Midbrain (tissue), 1 donor: ENCODE data around the gene FUBP3.

Source experiments
- DNase-seq: peaks from one replicate; lab custom pipeline; 2025; lab: John Stamatoyannopoulos, UW

Gene FUBP3

DNA sequence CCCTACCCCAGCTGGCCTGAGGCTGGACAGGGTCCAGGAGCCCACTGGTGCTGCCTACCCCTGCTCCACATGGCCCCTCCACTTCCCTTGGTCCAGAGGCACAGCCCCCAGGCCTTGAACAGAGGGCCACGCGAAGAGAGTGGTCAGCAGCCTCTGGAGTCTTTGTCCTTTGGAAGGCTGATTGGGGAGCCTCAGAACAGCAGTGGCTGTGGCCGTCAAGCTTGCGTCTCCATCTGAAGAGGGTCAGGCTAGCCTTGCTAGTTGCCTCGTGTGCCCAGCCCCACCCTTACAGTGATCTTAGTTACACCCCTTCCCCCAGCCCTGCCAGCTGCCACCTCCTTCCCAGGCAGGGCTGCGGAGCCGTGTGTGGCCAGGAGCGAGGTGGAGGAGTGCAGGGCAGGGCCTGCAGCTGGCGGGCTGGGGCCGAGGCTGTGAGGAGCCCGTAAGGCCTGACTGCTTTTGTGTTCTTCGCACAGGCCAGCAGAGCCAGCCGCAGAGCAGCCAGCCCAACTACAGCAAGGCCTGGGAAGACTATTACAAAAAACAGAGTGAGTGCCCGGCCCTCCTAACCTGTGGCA lies 54.9 kb downstream of the FUBP3 start:
- DNase-seq: no peak

DNA sequence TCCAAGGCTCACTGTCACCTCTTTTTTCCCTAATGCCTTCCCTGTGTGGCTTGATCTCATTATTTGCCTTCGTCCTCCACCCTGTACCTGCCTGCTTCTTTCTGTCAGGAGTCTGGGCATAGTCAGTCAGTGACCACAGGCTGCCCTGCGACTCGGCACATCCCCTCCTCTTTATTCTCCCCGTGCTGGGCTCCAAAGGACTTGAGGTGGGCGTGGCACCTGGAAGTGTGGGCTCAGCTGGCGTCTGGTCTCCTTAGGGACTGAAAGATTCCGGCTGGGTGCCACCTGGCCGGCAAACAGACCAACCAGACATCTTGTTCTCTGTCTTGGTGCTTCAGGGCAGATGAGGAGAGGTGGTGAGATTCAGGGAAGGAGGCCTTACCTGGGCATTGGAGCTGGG lies 55.4 kb downstream of the FUBP3 start:
- no peak for DNase-seq

DNA sequence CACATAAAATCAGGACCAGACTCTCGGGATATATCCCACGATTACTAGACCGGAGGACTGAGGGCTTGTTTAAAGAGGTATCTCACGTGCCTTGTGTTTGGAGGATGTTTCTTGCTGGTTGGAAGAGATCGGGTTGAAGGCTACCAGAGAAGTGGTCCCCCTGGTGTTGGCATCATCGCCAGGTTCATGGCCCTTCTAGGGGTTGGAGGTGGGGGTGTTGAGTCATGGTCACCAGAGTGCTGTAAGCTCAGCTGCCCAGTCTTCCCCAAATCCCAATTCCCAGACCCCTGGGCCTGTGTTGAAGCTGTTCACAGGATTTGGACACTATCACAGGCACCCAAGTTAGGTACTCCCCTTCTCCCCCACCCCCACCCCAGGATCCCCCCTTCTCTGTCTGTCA lies 55.9 kb downstream of the FUBP3 start:
- no peak for DNase-seq

DNA sequence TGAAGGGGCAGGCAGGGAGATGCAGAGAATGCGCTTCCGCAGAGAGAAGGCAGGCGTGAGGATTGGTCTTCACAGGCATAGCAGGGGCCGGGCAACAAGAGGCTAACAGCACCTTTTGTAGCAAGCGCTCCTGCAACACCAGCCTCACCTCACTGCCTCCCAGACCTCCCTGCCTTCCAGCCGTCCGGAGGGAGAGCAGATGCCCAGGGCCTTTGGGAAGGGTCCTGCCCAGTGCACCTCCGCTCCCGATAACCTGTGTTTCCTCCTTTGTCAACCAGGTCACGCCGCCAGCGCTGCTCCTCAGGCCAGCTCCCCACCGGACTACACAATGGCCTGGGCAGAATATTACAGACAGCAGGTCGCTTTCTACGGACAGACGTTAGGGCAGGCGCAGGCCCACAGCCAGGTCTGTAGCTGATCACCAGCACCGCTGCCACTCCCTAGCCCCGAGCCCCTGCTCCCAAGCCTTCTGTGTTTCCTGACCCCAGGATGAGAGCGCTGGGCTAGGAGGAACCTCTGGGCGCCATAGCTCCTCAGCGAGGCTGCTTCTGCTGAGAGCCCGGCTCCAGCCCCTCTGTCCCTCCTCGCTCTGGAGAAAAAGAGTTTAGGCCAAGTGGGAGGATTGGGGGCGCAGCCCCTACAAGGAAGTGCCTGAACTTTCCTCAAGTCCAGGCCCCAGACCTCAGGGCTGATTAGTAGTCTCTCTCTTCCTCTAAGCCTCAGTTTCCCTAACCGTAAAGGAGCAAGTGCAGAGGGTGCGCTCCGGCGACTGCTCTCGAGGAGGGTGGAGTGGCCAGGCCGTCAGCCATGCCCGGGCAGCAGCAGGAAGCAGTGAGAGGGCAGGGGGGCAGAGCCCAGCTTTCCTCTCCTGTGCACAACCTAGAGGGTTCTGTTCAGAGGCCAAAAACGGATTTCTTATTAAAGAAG lies 56.6 kb downstream of the FUBP3 start:
- DNase-seq: no peak

DNA sequence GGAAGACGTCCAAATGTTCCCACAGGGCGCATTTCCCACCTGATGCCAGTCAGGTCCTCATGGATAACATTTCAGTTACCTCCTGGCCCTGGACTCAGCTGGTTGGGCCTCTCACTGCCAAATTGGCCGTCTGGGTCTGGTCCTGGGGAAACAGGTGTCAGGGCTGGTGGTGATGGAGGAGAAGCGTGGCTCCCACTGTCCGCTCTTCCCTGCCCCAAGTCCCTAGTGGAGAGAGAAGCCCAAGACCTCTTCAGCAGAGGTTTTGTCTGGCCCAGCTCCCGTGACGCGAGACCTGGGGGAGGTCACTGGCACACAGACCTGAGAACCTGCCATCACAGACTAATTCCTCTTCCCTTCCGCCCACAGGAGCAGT lies 57.3 kb downstream of the FUBP3 start:
- no peak for DNase-seq

DNA sequence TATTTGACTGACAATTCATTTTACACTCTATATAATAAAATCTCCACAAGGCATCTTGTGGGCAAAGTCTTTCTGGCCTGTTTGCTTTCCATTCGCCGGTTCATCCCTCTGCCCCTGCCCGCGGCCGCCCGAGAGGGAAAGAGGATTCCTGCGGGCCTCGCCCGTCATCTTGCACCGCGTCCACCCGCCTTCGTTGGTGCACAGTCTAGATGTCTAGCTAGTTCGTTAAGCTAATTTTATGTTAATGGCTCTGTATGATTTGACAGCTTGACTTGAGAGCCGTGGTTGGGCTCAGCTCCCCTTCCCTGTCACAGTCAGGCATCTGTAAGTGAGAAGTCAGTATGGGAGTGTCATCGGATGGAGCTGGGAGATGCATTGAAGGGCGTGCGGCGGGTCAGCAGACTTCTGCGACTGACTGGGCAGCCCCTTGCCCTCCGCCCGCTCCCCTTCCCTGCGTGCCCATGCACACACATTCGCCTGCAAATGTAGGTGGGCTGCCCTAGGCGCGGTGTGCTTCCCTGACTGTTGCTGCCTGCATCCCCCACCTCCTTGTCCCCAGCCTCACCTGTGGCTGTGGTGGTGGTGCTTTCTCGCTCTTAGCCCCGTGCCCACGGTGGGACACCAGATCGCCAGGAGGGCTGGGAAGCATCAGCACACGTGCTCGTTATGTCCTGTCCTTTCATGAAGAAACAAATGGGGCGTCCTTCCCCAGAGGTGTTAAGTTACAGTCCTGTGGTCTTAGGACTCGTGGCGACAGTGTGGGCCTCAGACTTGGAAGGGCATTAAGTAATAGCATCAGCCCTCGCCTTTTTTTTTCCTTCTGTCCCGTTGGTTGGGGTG lies 59.1 kb downstream of the FUBP3 start:
- DNase-seq: no peak

DNA sequence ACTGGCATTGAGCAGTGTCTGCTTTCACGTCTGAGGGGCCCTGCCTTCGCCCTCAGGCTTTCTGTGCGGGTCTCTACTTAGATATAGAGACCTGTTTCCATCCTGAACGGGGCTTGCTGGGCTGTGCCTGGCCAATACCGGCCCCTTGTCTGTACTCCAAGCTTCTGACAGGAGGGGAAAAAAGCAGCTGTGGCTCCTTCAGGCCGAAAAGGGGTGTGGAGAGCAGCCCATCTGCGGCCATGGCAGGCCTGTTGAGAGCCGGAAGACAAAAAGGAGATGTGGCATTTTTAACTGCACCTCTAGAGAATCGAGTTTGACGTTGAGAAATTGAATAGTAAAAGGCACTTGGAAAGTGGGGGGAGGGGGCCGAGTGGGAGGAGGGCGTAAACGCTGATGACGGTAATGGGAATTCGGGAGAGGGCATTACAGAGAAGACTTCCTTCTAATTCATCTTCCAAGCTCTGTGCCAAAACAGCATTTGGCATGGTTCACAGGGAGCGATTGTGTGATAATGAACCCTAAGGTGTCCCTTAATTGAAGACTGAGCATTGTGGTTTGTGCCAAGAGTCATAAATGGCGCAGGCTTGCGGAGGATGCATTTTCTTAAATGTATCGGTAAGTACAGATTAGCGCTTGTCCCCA lies 59.9 kb downstream of the FUBP3 start:
- DNase-seq: no peak

DNA sequence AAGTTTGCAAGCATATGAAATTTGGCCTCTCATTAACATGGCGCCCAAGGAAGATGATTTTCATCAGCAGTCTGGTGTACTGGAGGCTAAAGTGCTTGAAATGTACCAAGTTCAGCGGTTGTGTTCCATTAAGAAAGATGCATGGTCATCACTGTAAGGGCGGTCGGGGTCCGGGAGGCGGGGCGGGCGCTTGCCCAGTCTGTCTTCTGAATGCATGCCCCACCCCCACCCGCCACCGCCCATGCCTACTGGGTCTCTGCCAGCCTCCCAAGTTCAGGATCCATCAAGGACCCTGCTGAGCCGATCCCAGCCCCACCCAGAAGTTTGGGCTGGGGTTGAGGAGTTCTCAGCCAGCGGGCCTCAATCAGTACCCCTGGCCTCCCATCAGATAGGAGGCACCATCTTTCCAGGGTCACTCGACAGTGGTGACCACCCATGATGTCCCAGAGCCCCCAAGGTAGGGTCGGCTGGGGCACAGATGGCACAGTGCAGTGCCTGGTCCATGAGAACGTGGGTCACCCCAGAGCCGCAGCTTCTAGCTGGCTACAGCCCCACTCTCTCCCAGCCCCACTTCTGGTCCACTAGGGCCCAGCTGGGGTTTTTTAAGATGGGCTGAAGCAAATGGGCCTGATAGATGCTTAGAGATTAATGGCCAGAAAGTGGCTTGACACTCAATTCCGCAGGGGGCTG lies 60.6 kb downstream of the FUBP3 start:
- no peak for DNase-seq

DNA sequence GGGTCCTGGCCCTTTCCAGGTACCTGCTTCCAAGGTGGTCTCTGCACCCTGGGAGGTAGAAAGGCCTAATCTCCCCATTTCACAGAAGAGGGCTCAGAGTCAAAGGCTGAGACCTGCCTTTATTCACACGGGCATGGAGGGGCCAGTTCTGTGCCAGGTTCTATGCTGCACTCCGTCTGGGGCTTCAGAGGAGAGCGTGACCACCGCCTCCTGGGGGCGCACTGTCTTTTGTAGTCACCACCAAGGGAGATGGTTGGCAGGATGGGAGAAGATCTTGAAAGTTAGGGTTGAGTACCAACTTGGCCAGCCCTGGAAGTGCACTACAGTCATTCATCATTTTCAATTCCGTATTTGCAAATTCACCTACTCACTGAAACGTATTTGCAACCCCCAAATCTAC lies 61.3 kb downstream of the FUBP3 start:
- no peak for DNase-seq

DNA sequence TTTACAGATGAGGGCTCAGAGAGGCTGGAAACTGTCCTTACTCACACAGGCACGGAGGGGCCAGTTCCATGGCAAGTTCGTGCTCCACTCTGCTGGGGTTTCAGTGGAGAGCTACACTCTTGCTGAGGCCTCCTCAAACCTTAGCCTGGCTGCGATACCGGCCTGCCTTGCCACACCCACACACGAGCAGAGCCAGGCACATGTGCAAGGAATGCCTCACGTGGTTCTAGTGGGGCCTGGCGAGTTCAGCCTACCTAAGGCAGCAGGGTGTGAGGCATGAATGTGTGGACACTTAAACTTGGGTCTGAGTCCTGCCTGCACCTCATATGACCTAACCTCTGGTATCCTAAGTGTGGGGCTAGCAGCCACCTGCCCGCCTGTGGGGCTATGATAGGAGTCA lies 63.5 kb downstream of the FUBP3 start:
- no peak for DNase-seq

DNA sequence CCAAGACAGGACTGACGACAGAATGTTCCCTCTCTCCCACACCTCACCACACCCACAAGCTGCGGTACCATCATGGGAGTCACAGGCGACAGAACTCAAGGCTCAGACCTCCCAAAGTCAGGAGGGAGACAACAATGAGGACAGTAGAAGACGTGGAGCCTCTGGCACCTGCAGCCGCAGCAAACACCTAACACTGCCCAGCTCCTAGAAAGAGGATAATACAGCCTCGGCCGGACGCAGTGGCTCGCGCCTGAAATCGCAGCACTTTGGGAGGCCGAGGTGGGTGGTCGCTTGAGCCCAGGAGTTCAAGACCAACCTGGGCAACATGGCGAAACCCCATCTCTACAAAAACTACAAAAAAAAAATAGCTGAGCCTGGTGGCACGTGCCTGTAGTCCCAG lies 71.8 kb downstream of the FUBP3 start:
- no peak for DNase-seq

DNA sequence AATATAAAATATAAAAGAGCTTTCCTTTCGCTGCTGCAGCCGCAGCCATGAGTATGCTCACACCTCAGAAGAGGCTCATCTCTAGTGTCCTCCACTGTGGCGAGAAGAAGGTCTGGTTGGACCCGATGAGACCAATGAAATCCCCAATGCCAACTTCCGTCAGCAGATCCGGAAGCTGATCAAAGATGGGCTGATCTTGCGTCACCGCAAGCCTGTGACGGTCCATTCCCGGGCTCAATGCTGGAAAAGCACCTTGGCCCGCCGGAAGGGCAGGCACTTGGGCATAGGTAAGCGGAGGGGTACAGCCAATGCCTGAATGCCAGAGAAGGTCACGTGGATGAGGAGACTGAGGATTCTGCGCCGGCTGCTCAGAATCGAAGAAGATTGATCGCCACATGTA lies 72.4 kb downstream of the FUBP3 start:
- DNase-seq: no peak

DNA sequence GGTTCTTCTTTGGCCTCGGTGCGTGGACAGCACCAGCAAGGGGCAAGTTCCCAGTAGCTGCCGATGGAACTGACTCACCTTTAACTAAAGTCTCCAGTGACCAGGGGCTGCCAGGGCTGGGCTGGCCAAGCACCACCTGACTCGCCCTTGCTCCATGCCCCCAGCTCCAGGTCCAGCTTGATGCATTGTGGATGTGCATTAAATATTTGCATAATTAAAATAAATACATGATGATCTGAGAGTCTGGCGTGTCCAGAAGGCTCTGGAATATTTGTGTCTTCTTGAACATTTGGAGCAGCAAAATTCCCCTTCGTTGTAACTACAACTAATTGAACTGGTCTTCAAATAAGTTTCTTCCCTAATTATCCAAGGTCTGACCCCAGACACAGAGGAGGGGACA lies 75.5 kb downstream of the FUBP3 start:
- no peak for DNase-seq

DNA sequence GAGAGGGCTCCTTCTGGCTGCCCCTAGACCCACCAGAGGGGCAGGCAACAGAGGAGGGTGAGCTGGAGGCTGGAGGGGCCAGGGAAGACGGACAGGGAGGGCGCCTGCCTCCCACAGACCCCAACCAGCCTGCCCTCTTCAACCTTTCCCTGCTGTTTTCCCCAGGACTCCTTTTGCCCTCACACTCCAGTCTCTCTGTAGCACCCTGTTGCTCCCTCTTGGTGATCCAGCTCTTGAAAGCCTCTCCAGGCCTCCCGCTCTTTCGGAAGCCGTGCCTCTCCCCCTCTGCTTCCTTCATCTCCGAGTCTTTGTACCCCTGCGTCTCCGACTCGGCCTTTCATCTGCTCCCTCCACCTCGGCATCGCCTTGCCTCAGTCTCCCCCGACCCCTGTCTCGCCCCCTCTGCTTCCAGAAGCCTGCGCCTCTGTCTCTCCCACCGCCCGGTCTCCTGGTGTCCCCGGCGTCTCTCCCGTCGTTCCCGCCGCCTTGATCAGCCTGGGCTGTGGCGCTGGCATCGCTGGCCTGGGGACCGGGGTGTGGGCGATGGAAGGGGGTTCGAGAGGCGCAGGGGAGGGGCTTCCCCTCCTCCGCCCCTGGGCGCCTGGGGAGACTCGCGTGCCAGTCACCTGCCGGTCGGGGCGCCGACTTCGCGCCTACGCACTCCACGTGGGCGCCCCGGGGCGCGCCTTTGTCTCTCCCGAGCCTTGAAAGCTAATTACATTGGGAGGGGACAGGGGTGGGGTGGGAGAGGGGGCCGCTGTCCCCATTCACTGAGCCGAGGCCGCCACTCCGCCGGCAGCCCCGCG lies 79.7 kb downstream of the FUBP3 start:
- no peak for DNase-seq

DNA sequence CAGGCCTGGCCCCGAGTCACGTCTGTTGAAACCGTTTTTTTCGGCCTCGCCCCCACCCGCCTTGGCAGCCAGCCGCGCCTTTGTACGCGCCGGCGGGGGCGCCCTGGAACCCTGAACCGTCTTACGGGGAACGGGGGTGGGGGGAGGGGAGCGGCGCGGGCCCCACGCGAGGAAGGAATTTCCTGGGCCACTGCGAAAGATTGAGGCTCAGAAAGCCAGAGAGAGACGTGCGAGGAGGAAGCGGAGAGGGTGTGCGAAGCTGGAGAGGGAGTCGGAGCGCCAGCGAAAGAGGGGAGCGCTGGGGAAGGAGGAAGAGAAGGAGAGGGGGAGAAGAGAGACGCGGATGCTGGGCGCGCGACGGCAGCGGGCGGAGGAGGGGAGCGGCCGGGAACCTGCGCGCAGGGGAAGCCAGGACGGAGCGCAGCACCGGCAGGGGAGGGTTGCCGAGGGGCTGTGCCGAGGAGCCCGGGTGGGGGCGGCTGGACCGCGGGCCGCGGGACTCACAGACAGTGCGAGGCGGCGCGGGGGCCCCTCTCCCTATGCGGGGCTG lies 80.4 kb downstream of the FUBP3 start:
- DNase-seq: no peak

DNA sequence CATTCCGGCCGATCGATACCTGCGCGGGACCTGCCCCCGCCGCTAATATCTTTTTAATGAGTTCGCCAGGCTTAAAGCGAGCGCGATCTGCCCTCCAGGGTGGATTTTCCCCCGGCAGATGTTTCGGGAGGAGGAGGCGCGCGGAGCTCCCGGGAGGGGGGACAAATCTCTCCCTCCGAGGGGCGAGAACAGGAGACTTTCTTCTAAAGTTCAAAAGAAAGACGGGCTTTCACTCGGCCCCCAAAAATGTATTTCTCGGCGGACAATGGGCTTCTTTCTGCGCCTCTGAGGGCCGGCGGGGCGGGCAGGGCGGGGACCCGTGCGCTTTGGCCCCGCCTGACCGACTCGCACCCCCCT lies 80.9 kb downstream of the FUBP3 start:
- no peak for DNase-seq

DNA sequence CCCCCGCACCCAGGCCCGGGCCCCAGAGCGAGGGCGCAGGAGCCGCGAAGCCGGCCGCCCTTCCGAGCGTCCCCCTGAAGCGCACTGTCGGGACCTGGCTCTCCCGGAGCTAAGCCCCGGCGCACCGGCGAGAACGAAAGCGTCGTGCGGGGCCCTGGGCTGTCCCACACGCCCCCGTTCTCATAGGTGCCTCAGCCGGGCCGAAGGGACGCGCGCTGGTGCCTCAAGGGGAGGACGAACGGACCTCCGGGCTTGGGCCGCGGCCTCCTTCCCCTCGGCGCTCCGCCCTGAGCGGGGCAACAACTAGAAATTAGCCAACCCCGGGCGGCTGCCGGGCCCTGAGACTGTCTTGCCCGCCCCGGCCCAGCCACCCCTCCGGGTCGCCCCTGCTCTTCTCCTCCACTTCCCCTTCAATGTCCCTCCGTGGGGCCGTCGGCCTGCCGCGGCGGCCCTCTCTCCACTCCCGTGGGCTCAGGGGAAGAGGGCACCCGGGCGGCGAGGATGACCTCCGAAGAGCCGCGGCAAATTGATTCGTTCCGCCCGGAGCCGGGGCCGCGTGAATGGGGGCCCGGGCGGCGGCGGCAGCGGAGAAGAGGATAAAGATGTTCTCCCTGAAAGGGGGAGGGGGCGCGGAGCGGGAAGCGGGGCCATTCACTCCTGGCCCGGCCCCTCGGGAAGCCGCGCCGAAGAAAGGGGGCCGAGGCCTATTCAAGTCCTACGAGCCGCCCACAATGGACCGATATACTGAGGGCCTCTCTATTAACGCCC lies 81.5 kb downstream of the FUBP3 start:
- DNase-seq: no peak

DNA sequence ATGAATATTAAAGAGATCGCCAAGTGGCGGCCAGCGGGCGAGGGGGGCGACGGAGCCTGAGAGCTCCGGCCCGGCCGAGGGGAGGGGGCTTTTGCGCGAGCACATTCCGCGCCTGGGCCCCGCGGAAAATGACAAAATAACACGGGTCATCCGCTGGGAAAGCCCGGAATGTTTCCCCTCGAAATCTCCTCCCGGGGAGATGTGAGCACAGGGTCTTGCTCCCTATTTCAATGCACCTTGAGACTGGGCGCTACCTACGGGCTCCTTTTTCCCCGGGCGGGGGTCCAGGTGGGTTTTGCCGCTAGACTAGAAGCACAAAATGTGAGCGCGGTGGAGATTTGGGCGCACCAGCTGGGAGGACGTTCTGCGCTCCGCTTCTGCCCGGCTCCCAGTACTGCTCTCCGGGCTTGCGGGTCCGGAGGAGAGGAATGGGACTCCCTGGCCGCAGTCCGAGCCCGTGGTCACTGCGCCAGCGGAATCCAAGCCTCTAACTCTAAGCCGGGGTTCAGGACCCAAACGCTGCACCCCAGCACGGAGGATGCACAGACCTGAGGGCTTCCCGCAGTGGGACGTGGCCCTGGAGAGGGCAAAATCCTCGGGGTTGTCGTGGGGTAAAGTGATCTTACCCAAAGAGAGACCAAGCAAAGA lies 82.2 kb downstream of the FUBP3 start:
- DNase-seq: no peak
